HG03103 (cell line): ENCODE results near the gene GPR62.
A peak's percentile ranks its signal among the peaks of the same experiment; 100 is the strongest.
"Not testable (repeated sequence)": the region's sequence is repeated elsewhere in the genome, so short reads cannot be mapped to it uniquely, and the experiment has no call there.

Source experiments
- ATAC-seq: cut with Tn5 transposase; IDR thresholded peaks from one replicate; pipeline ENCODE4 v1.9.1; 2021; ENCODE audit warnings: low read depth; ENCODE audit not compliant: unreplicated experiment

Gene GPR62

DNA sequence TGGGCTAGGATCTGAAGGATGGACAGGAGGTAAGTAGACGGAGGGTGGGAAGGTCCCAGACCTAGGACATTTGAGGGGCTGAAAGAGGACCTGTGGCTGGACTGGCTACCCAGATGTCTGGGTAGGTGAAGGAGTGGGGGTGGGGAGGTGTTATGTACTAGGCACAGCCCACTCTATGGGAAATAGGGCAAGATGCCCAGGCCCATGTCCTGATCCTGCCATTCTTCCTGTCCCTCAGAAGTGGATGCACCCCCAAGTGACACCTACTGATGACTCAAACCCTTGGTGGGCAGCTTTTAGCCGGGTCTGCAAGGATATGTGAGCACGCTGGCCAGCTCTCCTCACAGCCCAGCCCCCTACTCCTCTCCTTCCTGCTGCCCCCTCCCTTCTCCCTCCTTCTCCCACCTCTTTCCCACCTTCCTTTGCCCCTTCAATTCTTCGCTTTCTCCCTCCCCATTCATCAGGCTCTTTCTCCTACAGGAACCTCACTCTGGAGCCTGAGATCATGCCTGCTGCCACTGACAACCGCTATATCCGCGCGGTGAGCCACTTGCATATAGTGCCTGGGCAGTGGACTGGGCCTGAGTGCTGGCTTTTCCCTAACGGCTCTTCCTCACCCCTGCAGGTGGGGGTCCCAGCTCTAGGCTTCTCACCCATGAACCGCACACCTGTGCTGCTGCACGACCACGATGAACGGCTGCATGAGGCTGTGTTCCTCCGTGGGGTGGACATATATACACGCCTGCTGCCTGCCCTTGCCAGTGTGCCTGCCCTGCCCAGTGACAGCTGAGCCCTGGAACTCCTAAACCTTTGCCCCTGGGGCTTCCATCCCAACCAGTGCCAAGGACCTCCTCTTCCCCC lies 33.3 kb downstream of the GPR62 start:
- no peak for ATAC-seq

DNA sequence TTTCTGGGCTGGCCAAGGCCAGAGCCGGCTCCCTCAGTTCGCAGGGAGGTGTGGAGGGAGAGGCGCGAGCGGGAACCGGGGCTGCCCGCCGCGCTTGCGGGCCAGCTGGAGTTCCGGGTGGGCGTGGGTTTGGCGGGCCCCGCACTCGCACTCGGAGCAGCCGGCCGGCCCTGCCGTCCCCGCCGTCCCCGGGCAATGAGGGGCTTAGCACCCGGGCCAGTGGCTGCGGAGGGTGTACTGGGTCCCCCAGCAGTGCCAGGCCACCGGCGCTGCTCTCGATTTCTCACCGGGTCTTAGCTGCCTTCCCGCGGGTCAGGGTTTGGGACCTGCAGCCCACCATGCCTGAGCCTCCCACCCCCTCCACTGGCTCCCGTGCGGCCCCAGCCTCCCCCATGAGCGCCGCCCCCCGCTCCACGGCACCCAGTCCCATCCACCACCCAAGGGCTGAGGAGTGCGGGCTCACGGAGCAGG lies 35.4 kb downstream of the GPR62 start:
- ATAC-seq: not testable (repeated sequence)

DNA sequence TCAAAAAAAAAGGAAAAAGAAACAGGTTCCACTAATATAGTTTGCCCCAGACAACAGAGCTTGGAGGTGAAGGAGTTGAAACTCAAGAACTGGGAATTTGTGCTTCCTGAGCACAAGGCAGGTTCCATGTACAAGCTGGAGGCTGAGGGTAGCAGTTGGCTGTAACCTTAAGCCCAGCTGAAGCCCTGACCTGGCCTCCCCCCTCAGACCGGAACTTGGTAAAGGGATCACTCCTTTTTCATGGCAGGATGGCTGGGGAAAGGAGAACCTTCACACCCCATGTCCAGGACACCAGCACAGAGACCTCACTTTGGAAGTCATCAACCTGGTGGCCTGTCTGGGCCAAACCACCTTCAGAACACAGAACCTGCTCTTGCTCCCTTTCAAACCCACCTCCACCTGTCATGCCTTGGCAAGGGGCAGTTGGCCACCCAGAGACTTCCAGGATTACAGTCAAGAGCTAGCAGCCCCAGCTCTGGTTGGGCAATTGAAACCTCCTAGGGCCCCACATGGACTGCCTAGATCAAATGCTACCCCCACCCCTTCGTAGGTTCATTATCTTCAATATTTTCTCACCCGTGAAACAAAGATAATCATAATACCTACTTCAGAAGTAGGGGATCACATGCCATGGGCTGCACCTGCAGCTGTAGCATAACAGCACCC lies 37.0 kb downstream of the GPR62 start:
- ATAC-seq: no peak

DNA sequence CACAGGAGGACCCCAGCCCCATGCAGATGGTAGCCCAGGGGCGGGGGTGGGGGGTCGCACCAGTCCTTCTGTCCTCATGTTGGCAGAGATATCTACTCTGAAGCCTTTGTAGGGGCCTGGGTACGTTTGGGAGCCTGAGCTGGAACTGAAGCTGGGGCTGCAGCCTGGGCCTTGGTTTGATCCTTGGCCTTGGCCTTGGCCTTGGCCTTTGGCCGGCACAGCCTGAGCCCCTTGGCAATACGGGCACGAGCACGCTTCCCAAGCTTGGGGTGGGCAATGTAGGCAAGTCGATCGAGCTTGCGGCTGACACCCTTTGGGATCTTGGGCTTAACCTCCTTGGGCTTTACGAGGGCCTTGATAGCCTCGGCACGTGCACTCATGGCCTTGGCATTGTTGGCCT lies 38.5 kb downstream of the GPR62 start:
- not testable (repeated sequence) for ATAC-seq

DNA sequence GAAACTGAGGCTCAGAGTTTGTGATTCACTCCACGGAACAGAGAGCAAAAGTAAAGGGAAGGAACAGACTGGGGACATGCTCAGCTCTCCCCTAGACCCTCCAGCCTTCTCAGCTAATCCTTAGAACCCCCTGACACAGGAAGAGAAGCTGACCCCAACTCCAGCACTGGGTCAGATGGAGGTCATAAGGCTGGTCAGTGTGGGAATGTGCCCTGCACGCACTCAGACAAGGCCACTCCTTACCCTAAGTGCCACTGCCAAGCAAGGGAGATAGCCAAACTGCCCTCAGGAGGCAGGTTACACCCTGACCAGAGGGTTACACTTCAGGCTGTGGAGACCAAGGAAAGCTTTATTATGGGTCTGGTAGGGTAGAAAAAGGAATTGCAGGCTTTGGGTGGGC lies 39.3 kb downstream of the GPR62 start:
- ATAC-seq: no peak

DNA sequence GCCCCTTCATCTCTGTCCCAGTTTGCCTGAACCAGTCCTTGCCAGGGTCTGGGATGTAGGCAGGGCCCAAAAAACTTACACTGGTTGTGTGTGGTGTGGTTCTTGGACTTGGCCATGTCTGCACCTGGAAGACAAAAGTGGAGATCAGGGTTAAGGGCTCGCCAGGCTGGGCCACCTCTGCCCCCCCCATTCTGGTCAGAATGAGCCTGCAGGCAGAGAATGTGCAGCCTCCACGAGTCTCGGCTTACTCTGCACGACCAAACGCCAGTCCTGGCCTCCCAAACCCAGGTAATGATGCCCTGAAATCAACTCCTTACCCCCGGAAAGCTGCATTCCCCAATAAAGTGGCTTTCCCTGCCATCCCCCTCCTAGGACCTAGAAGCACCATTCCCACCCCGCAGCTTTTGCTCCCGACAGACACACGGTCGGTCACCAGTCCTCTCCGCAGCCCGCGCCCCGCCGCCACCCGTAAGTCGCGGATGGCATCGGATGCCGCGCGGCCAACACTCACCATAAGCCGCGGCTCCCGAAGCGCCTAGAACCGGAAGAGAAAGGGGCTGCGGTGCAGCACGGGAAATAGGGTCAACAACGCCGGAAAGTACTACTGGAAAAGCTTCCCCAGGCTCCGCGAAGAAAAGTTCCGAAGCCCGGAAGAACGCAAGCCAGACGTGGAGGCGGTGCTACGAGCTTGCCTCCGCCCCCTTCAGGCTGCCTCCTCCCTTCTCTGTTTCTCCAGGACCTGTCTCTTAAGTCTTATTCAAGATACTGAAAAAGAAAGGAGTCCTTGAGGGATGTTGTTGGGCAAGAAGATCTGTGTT lies 40.4 kb downstream of the GPR62 start, which contains the start of gene RPL29:
TSS of gene RPL29 (minus strand) at position 550 of the 818 bp plus-strand sequence. CDS start at position 116, 434 bp downstream.
- peak; percentile 81 for ATAC-seq

DNA sequence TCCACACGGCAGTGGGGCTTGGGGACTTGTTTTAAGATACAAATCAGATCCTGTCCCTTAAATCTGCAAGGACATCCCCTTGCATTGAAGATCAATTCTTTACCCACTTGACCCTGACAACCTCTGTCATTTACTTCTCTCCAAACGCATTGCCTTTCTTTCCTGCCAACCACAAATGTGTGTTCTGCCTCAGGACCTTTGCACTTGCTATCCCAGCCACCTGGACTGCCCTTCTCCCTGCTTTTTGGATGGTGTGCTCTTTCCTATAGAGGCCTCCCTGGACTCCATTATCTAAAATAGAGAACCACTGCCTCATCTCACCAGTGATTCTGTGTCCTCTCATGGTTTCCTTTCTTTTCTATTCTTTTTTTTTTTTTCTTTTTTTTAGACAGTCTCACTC lies 42.0 kb downstream of the GPR62 start:
- no peak for ATAC-seq

DNA sequence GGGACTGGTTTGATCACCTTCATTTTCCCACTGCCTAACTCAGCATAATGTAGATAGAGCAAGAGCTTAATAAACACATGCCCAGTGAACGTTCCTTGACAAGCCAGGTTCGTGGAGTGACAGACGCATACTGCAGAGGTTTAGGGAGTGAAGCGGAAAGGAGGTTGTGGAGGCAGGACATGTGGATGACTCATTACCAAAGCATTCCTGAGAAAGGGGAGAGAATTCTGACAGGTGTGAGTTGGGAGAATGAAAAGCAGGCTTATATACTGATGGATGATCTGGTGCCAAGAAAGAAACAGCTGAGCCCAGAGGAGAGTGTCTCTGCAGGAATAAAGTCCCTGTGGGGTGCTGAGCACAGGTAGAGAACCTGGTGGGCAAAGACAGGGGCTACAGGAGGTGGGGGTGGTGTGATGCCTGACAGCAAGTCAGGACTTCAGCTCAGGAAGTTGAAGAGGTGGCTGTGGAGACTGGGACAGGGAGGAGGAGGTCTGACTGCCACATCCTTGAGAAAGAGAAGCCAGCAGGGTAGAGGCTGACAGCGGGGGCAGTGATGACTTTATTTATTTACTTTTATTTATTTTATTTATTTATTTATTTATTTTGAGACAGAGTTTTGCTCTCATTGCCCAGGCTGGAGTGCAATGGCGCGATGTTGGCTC lies 42.9 kb downstream of the GPR62 start:
- ATAC-seq: no peak

DNA sequence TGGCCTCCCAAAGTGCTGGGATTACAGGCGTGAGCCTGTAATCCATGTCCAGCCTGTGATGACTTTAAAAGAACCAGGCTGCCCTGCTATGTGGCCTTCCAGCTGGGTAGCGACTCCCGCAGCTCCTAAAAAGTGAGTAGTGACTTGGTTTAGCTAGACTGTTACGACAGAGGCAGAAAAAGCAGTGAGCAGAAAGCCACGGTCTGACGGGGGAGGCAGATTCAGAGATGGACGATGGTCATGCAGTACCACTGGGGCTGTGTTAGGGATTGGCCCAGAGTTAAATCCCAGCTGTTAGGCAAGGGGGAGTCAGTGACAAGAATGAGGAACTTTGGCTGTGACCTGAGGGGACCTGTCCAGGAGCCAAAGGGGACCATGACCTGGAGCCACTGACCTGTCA lies 43.6 kb downstream of the GPR62 start:
- ATAC-seq: no peak

DNA sequence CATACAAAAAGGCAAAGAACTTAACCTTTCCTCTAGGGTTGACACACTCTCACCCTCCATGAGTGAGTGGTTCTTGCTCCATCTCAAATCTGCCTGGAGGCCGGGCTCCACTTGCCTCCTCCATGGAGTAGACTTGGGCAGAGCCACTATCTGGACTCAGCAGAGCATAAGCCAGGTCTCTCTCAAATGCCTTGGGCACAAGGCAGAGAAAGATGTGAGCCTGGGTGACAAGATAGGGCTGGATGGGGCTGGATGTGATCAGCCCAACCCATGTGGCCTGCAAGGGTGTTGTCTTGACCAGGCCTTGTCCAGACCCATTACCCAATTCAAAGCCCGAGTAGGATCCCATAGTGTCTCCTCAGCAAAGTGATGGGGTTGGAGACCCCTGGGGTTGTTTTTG lies 44.7 kb downstream of the GPR62 start:
- ATAC-seq: no peak

DNA sequence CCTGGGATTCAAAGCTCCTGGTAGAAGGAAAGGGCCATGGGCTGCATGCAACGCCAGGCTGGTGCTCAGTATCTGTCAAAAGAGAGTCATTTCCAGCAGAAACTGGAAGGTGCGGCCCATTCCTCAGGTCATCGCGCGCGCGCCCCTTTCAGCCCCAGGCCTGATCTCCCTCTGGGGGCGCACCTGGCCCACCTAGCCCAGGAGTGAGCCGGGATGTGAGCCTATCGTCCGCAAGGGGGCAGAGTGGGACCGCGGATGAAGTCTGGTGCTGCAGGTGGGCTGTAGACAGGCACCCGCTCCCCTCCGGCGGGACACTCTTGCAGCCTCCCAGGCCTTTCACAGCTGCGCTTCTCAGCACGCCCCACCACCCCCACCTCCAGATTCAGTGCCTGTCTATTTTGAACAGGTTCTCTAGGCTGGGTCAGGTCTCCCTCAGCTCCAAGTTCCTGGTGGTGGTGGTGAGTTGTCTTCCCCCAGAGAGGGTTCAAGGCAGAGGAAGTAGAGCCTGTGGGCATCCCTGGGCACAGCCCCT lies 46.3 kb downstream of the GPR62 start:
- ATAC-seq: no peak

DNA sequence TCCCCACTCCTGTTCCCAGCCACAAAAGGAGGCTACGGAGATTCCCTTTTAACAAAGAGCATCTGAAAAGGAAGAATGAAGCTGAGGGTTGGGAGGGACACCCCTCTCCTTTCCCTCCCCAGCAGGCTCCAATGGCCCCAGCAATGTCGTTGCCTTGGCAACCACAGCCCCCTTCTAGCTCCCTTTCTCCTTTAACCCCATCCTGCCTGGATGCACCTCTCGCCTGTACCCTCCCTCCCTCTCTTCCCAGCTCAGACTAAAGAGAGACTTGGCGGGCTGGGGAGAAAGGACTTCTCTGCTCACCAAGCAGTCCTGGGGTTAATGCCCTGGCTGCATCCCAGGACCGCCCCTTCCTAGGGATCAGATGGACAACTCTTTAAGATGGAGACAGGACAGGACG lies 47.6 kb downstream of the GPR62 start:
- no peak for ATAC-seq

DNA sequence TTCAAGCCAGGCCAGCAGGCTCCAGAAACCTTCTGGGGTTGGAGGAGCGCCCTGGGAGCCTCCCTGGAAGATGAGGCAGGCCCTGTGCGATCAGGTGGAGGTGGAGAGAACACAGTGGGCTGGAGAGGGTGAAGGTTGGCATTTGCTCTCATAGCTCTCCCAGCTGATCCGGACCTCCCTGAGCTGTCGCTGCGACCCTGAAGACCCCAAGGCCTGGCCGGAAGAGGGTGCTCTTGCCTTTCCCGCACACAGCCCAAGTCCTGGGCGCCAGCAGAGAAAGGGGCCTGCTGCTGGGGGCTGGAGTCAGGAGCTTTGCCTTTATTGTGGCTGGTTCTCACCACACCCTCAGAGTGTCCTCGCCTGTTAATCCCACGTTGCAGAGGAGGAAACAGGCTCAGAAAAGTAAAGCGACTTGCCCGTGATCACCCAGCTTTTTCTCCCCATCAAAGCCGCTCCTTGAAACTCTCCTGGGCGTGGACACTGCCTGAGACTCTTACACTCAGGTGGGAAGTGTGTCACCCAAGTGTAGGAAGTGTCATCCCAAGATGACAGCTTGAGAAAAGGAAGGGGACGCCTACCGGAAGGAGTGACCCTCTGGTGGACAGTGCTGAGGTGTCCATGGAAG lies 49.1 kb downstream of the GPR62 start:
- no peak for ATAC-seq

DNA sequence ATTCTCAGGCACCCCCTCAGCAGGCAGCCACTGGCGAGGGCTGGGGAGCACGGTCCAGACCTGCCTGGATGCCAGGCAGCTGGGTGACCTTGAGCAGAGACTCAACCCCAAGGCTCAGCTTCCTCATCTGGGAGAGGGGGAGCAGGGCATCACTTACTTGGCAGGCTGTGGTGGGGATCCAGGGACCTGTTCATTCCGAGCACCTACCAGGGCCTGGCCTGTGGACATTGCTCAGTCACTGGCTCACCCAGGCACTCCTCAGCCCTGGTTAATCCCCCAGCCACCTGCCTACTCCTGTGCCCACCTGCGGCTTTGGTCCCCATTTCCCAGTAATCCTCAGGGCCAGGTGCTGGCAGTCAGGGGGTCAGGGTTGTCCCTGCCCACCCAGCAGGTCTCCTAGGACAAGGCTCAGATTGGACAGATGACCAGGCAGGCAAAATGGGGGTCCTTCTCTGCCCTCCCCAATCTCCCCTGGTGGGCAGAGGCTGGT lies 49.8 kb downstream of the GPR62 start:
- no peak for ATAC-seq

DNA sequence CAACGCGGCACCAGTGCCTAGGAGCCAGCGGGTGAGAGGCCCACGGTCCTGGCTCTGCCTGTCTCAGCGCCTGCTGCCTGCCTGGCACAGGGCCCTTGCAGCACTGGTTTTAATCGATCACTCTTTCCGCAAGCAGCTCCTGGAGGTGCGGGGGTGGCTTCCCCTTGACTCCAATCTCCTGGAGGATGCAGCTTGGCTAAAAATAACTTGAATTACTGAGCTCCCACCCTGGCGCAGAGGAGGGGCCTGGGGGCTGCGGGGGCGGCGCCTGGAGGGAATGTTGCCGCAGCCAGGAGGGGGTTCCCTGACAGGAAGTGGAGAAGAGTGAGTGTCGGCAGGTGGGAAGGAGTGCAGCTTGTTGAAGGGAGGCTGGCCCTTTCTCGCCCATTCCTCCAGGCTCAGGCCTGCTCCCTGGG lies 50.4 kb downstream of the GPR62 start:
- no peak for ATAC-seq

DNA sequence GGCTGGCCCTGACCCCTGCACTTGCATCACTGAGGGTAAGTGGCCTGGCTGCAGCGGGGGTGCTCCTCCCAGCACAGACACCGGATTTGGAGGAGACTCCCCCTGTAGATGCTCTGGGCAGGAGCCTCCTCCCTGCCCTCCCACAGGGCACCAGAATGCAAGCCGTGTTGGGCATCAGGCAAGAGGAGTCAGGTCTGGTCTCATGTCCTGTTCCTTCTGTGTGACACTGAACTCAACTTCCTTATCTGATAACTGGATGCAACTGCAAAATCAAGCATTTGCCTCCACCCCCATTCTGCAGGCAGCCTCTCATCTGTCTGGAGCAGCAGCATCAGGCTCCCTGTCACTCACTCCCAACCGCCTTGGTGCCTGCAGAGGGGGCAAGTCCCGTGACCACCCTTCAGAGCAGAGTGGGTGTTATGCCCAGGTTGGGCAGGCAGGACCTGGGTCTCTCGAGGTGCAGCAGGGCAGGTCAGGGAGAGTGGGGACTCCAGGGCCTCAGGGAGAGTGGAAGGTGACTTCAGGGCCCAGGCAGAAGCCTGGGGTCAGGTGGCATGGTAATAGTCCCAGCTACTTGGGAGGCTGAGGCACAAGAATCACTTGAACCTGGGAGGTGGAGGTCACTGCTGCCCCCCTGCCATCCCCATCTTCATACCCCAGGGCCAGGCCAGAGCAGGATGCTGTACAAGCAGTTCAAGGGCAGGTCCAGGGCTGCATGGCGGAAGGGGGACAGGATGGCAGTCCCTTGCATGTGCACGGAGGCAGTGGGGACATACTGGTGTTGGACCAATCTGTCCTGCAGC lies 51.0 kb downstream of the GPR62 start:
- ATAC-seq: no peak

DNA sequence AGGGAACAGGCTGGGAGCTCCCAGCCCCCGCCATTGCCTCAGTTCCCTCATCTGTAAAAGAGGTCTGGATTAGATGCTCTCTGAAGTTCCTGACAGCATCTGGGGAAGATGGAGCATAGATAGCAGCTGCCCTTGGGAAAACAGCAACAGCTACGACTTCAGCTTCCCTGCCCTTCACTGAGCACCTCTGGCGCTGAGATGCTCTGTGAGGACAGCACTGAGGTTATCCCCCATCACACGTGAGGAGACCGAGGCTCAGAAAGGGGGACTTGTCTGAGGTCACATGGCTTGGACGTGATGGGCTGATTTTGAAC lies 51.6 kb downstream of the GPR62 start:
- ATAC-seq: no peak
